Neuronal stem cell (in vitro differentiated cells): ENCODE data around the gene SPRED3.
A peak's percentile ranks its signal among the peaks of the same experiment; 100 is the strongest.

ENCODE experiments used
- DNase-seq: peaks from one replicate; pipeline ENCODE4 v3.0.0-alpha.2; 2013; ENCODE audit warnings: low spot score
- H2AFZ ChIP-seq: one replicate; pipeline ENCODE4 v1.6.1; 2013; ENCODE audit warnings: mild to moderate bottlenecking, low read length, inconsistent platforms
- H2AK5ac ChIP-seq: 2 replicates; pipeline ENCODE4 v1.6.1; 2013; ENCODE audit warnings: low read depth, mild to moderate bottlenecking, inconsistent platforms, low read length, moderate library complexity, mixed read lengths
- H2BK120ac ChIP-seq: 2 replicates; pipeline ENCODE4 v1.6.1; 2013; ENCODE audit warnings: low read depth, mild to moderate bottlenecking, inconsistent platforms, low read length, moderate library complexity, mixed read lengths
- H2BK12ac ChIP-seq: one replicate; pipeline ENCODE4 v1.6.1; 2013; ENCODE audit warnings: low read length, inconsistent platforms
- H2BK15ac ChIP-seq: 2 replicates; pipeline ENCODE4 v1.6.1; 2013; ENCODE audit warnings: mild to moderate bottlenecking, low read length, inconsistent platforms, mixed read lengths
- H2BK5ac ChIP-seq: one replicate; pipeline ENCODE4 v1.6.1; 2013; ENCODE audit warnings: inconsistent platforms, mild to moderate bottlenecking, low read length, moderate library complexity
- H3K14ac ChIP-seq: one replicate; pipeline ENCODE4 v1.6.1; 2013; ENCODE audit warnings: low read length, inconsistent platforms
- H3K18ac ChIP-seq: 2 replicates; pipeline ENCODE4 v1.6.1; 2013; ENCODE audit warnings: low read length, inconsistent platforms
- H3K23ac ChIP-seq: 2 replicates; pipeline ENCODE4 v1.6.1; 2013; ENCODE audit warnings: low read depth, mild to moderate bottlenecking, mixed read lengths, low read length, inconsistent platforms; ENCODE audit not compliant: poor library complexity
- H3K27ac ChIP-seq: replicated peaks from 3 replicates; pipeline ENCODE4 v1.5.1; 2013; ENCODE audit warnings: low read length, inconsistent platforms
- H3K27me3 ChIP-seq, 3 experiments: 2 replicates each; pipeline ENCODE4 v1.6.1; 2013; ENCODE audit warnings: low read length in 3 of 3, mild to moderate bottlenecking in 2 of 3, inconsistent platforms in 1 of 3, low read depth in 1 of 3, mixed read lengths in 1 of 3, moderate library complexity in 1 of 3; ENCODE audit not compliant: control insufficient read depth in 3 of 3, insufficient read depth in 3 of 3
- H3K36me3 ChIP-seq, 2 donors: replicated peaks in 1 of 2; 2 replicates each; pipeline ENCODE4 v1.6.1; 2013; ENCODE audit warnings: low read length in 2 of 2; ENCODE audit not compliant: control insufficient read depth in 2 of 2, insufficient read depth in 2 of 2
- H3K4ac ChIP-seq: 2 replicates; pipeline ENCODE4 v1.6.1; 2013; ENCODE audit warnings: inconsistent platforms, mild to moderate bottlenecking, low read length, moderate library complexity
- H3K4me1 ChIP-seq, 2 donors: 1 replicate in 1 of 2; 2 replicates in 1 of 2; pipeline ENCODE4 v1.6.1; 2013; ENCODE audit warnings: low read length in 2 of 2, low read depth in 1 of 2; ENCODE audit not compliant: control insufficient read depth in 2 of 2, insufficient read depth in 1 of 2
- H3K4me2 ChIP-seq: one replicate; pipeline ENCODE4 v1.6.1; 2013; ENCODE audit warnings: mild to moderate bottlenecking, low read length, inconsistent platforms; ENCODE audit not compliant: insufficient read depth, poor library complexity, severe bottlenecking
- H3K4me3 ChIP-seq, 2 donors: 2 replicates each; pipeline ENCODE4 v1.5.1; 2013; ENCODE audit warnings: low read length in 2 of 2, mild to moderate bottlenecking in 2 of 2, inconsistent platforms in 1 of 2, moderate library complexity in 1 of 2
- H3K79me1 ChIP-seq: one replicate; pipeline ENCODE4 v1.6.1; 2013; ENCODE audit warnings: low read depth, mild to moderate bottlenecking, inconsistent platforms, low read length, moderate library complexity
- H3K9ac ChIP-seq: one replicate; pipeline ENCODE4 v1.6.1; 2013; ENCODE audit warnings: mild to moderate bottlenecking, low read depth, low read length, inconsistent platforms; ENCODE audit not compliant: poor library complexity
- H3K9me3 ChIP-seq, 2 donors: replicated peaks in 1 of 2; 2 replicates each; pipeline versions ENCODE3 to v1.6.1; 2013; ENCODE audit warnings: low read length in 2 of 2, mild to moderate bottlenecking in 2 of 2, inconsistent platforms in 1 of 2, low read depth in 1 of 2, mixed read lengths in 1 of 2, moderate library complexity in 1 of 2; ENCODE audit not compliant: control insufficient read depth in 2 of 2, insufficient read depth in 1 of 2
- H4K8ac ChIP-seq: one replicate; pipeline ENCODE4 v1.6.1; 2013; ENCODE audit warnings: low read depth, mild to moderate bottlenecking, inconsistent platforms, low read length, moderate library complexity
- H4K91ac ChIP-seq: one replicate; pipeline ENCODE4 v1.6.1; 2013; ENCODE audit warnings: low read length, low read depth, mild to moderate bottlenecking, inconsistent platforms; ENCODE audit not compliant: poor library complexity
- WGBS, 2 donors: extraction: QIAGEN DNeasy Blood & Tissue Kit; methylation state at CpG; one replicate each; pipeline ENCODE4 v1.1.7; 2013; ENCODE audit warnings: missing lambda C conversion rate in 2 of 2, mixed read lengths in 1 of 2; ENCODE audit not compliant: insufficient read length in 2 of 2, insufficient replicate concordance in 1 of 2; ENCODE audit errors: extremely low coverage in 2 of 2; 5-methylcytosine and 5-hydroxymethylcytosine counted together

The SPRED3 gene

DNA sequence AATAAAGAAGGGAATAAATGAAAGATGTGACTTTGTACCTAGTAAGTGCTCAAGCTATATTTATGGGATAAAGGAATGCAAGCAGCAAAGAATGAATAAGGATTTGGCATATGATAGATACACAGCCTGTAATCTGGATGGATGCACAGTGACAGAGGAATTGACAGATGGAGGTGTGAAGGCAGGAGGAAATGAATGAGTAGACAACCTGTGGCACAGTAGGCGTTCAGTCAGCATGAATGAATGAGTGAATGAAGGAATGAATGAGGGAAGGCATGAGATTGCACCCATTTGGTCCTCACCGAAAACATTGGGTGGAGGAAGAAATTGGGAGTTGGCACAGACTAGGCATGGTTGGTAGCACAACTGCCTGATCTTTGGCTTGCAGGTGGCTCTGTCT, 18.9 kb upstream of the SPRED3 start:
- Histone ChIP-seq H3K23ac (no peak overlapping the region), H3K27me3 (peaks cover 0 to 16% (median 0%) of the 10 kb centered on the region in 3 experiments), H3K14ac (no peak overlapping the region), H3K9me3 (peaks cover 0 to 3% of the 10 kb centered on the region in 2 donors), H3K36me3 (no peaks in the 10 kb centered on the region), H3K18ac (no peak overlapping the region), H2BK120ac (no peak overlapping the region), H2AFZ (no peak overlapping the region), H3K79me1 (no peaks in the 10 kb centered on the region), H3K9ac (no peak overlapping the region), H4K91ac (no peak overlapping the region), H2BK15ac (no peak overlapping the region), H2BK5ac (no peak overlapping the region), H3K4me1 (peaks cover 0 to 8% of the 10 kb centered on the region in 2 donors), H4K8ac (no peak overlapping the region), H3K4ac (no peak overlapping the region), H3K4me2 (no peak overlapping the region), H2AK5ac (no peak overlapping the region), H3K4me3 (no peak overlapping the region), H2BK12ac (no peak overlapping the region), H3K27ac (no peak overlapping the region)
- no CpG with 5 or more reads among the region's 2 CpGs for WGBS, 2 donors
- DNase-seq = no peak

GRCh38 chr19:38370299-38370698, 18.2 kb upstream of the SPRED3 start:
- Histone ChIP-seq H3K27ac (no peak overlapping the region), H3K36me3 (no peaks in the 10 kb centered on the region)
- WGBS, 2 donors = no CpG with 5 or more reads among the region's 12 CpGs

GRCh38 chr19:38371081-38371480, 17.4 kb upstream of the SPRED3 start:
- Histone ChIP-seq H3K9me3 (no peaks in the 10 kb centered on the region), H2BK15ac (no peak overlapping the region), H2BK12ac (no peak overlapping the region), H3K4ac (no peak overlapping the region), H3K18ac (no peak overlapping the region), H3K23ac (no peak overlapping the region), H4K8ac (no peak overlapping the region), H3K4me1 (peaks cover 8 to 15% of the 10 kb centered on the region in 2 donors), H3K14ac (no peak overlapping the region), H2BK120ac (no peak overlapping the region), H3K36me3 (peaks cover 0 to 1% of the 10 kb centered on the region in 2 donors), H4K91ac (no peak overlapping the region), H3K4me3 (no peak overlapping the region), H3K4me2 (no peak overlapping the region), H3K27me3 (peaks cover 0 to 16% (median 0%) of the 10 kb centered on the region in 3 experiments), H3K79me1 (peaks cover 8% of the 10 kb centered on the region), H2BK5ac (no peak overlapping the region), H2AFZ (no peak overlapping the region), H3K9ac (no peak overlapping the region), H3K27ac (no peak overlapping the region), H2AK5ac (no peak overlapping the region)
- no CpG with 5 or more reads among the region's 6 CpGs for WGBS, 2 donors
- DNase-seq = no peak

More at GRCh38 chr19:38370299-38370698, 18.2 kb upstream of the SPRED3 start:
- DNase-seq = no peak
- Histone ChIP-seq H2AK5ac (no peak overlapping the region), H4K91ac (no peak overlapping the region), H2BK120ac (no peak overlapping the region), H3K9me3 (no peaks in the 10 kb centered on the region), H2BK12ac (no peak overlapping the region), H2BK5ac (no peak overlapping the region), H2BK15ac (no peak overlapping the region), H3K23ac (peak overlapping the region; percentile 4), H3K4me2 (no peak overlapping the region), H2AFZ (no peak overlapping the region), H3K4me3 (no peak overlapping the region), H3K79me1 (peaks cover 6% of the 10 kb centered on the region), H3K4me1 (peaks cover 0 to 9% of the 10 kb centered on the region in 2 donors), H3K14ac (no peak overlapping the region), H3K27me3 (peaks cover 0 to 16% (median 0%) of the 10 kb centered on the region in 3 experiments), H3K4ac (no peak overlapping the region), H4K8ac (no peak overlapping the region), H3K18ac (no peak overlapping the region), H3K9ac (no peak overlapping the region)

GRCh38 chr19:38373907-38374331, 14.6 kb upstream of the SPRED3 start:
- Histone ChIP-seq H3K18ac (no peak overlapping the region), H3K23ac (no peak overlapping the region), H3K9me3 (no peaks in the 10 kb centered on the region), H3K79me1 (peaks cover 10% of the 10 kb centered on the region), H3K27me3 (peaks cover 0 to 16% (median 0%) of the 10 kb centered on the region in 3 experiments), H4K91ac (no peak overlapping the region), H3K36me3 (peaks cover 4 to 26% of the 10 kb centered on the region in 2 donors), H3K4ac (no peak overlapping the region), H3K4me1 (peaks cover 8 to 9% of the 10 kb centered on the region in 2 donors), H3K27ac (peak overlapping the region; percentile 39), H3K4me3 (peak overlapping the region; percentile 75 to 76), H2BK12ac (no peak overlapping the region), H2AK5ac (no peak overlapping the region), H2AFZ (peak overlapping the region; percentile 88), H2BK5ac (no peak overlapping the region), H2BK120ac (no peak overlapping the region), H2BK15ac (no peak overlapping the region), H3K4me2 (peak overlapping the region; percentile 50), H4K8ac (no peak overlapping the region), H3K9ac (no peak overlapping the region), H3K14ac (no peak overlapping the region)
- DNase-seq = no peak
- WGBS, 2 donors = no CpG with 5 or more reads among the region's 6 CpGs
